HepG2 (cell line): ENCODE measurements around the gene LEPROT. TPM values are rescaled to one million over a fixed set of nuclear protein-coding genes. Genes with fewer than 3 reads are reported as not detected.
"Not testable (repeated sequence)": the region's sequence is repeated elsewhere in the genome, so short reads cannot be mapped to it uniquely, and the experiment has no call there.

Experiments used
- FOXA1 ChIP-seq, 2 experiments: fragments of 450-650 bp in 1 of 2; sonication (generic) in 1 of 2; formaldehyde crosslinking in 1 of 2; IDR thresholded peaks; 2 replicates each; pipeline versions ENCODE4 v1.4.0 to v1.6.1; 2016 to 2020; ENCODE audit warnings: missing genetic modification reagents in 1 of 2
- SOX13 ChIP-seq, 3 experiments: fragments of 450-650 bp in 1 of 3; sonication (generic) in 1 of 3; formaldehyde crosslinking in 1 of 3; IDR thresholded peaks in 2 of 3; conservative IDR thresholded peaks in 1 of 3; 2 replicates each; pipeline versions ENCODE4 v1.5.0 to v1.6.1; 2016 to 2020; ENCODE audit warnings: antibody characterized with exemption in 1 of 3, mild to moderate bottlenecking in 1 of 3, missing compliant biosample characterization in 1 of 3, missing genetic modification reagents in 1 of 3, moderate library complexity in 1 of 3
- SOX5 ChIP-seq: IDR thresholded peaks from 2 replicates; pipeline ENCODE4 v1.6.1; 2016; ENCODE audit warnings: borderline replicate concordance
- TBX2 ChIP-seq: sonication (generic); formaldehyde crosslinking; IDR thresholded peaks from 2 replicates; pipeline ENCODE4 v1.5.0; 2020; ENCODE audit warnings: missing genetic modification reagents, mild to moderate bottlenecking, borderline replicate concordance
- ZMYM4 ChIP-seq: sonication (generic); formaldehyde crosslinking; IDR thresholded peaks from 2 replicates; pipeline ENCODE4 v1.8.1; 2023; ENCODE audit warnings: mild to moderate bottlenecking, missing genetic modification reagents
- polyA plus RNA-seq, 8 experiments: library from polyadenylated mRNA; depleted of rRNA in 3 of 8; stranded (reverse) in 7 of 8; unstranded in 1 of 8; fragments of >200 nt; fragmentation: Illumina TruSeq in 4 of 8; extraction: Trizol in 4 of 8; gene quantifications; 2 replicates each; pipeline versions ENCODE4 v1.2.1 to v1.2.3, GENCODE V29; 2011 to 2016; ENCODE audit warnings: low read depth in 4 of 8, missing spikeins in 1 of 8, mixed read lengths in 1 of 8; ENCODE audit not compliant: insufficient read depth in 1 of 8
- total RNA-seq, 5 experiments: library from RNA; depleted of rRNA; stranded (reverse); fragments of >200 nt; fragmentation: Illumina TruSeq; extraction: Trizol; gene quantifications; 2 replicates each; pipeline ENCODE4 v1.2.3, GENCODE V29; 2016; ENCODE audit warnings: low read depth in 1 of 5
- TF ChIP-seq, protein P1 (sequence below): sonication (generic); formaldehyde crosslinking; conservative IDR thresholded peaks from 2 replicates; pipeline ENCODE4 v1.4.0; 2020; ENCODE audit warnings: mild to moderate bottlenecking, missing genetic modification reagents, moderate library complexity
- TF ChIP-seq, protein P2 (sequence below): sonication (generic); formaldehyde crosslinking; IDR thresholded peaks from 2 replicates; pipeline ENCODE4 v1.4.0; 2020; ENCODE audit warnings: missing genetic modification reagents, borderline replicate concordance

Gene LEPROT
- total and polyA plus RNA-seq, 2 of the 13 experiments (the other 11 are each of a cell fraction or from before 2014, with no cell fraction given) = 36.8 to 51.4 TPM

DNA sequence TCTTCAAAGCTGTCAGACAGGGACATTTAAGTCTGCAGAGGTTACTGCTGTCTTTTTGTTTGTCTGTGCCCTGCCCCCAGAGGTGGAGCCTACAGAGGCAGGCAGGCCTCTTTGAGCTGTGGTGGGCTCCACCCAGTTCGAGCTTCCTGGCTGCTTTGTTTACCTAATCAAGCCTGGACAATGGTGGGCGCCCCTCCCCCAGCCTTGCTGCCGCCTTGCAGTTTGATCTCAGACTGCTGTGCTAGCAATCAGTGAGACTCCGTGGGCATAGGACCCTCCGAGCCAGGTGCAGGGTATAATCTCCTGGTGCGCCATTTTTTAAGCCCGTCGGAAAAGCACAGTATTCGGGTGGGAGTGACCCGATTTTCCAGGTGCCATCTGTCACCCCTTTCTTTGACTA lies 35.2 kb downstream of the LEPROT start (continued):
- TF ChIP-seq ZMYM4 (CRISPR knock-in tag) = peak; percentile 60
- TF ChIP-seq TBX2 (CRISPR knock-in tag) = 0 out of 2 replicates have a peak, but pooled peaks have one; percentile 18
- not testable (repeated sequence) for TF ChIP-seq FOXA1, SOX13 (IDR thresholded peaks at IDR 0.05)
- peak; percentile 52 for TF ChIP-seq FOXA1 (CRISPR knock-in tag; IDR thresholded peaks at IDR 0.05)
- TF ChIP-seq, protein P1, sequence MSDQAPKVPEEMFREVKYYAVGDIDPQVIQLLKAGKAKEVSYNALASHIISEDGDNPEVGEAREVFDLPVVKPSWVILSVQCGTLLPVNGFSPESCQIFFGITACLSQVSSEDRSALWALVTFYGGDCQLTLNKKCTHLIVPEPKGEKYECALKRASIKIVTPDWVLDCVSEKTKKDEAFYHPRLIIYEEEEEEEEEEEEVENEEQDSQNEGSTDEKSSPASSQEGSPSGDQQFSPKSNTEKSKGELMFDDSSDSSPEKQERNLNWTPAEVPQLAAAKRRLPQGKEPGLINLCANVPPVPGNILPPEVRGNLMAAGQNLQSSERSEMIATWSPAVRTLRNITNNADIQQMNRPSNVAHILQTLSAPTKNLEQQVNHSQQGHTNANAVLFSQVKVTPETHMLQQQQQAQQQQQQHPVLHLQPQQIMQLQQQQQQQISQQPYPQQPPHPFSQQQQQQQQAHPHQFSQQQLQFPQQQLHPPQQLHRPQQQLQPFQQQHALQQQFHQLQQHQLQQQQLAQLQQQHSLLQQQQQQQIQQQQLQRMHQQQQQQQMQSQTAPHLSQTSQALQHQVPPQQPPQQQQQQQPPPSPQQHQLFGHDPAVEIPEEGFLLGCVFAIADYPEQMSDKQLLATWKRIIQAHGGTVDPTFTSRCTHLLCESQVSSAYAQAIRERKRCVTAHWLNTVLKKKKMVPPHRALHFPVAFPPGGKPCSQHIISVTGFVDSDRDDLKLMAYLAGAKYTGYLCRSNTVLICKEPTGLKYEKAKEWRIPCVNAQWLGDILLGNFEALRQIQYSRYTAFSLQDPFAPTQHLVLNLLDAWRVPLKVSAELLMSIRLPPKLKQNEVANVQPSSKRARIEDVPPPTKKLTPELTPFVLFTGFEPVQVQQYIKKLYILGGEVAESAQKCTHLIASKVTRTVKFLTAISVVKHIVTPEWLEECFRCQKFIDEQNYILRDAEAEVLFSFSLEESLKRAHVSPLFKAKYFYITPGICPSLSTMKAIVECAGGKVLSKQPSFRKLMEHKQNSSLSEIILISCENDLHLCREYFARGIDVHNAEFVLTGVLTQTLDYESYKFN (CRISPR knock-in tag) = peak; percentile 37
- TF ChIP-seq, protein P2, sequence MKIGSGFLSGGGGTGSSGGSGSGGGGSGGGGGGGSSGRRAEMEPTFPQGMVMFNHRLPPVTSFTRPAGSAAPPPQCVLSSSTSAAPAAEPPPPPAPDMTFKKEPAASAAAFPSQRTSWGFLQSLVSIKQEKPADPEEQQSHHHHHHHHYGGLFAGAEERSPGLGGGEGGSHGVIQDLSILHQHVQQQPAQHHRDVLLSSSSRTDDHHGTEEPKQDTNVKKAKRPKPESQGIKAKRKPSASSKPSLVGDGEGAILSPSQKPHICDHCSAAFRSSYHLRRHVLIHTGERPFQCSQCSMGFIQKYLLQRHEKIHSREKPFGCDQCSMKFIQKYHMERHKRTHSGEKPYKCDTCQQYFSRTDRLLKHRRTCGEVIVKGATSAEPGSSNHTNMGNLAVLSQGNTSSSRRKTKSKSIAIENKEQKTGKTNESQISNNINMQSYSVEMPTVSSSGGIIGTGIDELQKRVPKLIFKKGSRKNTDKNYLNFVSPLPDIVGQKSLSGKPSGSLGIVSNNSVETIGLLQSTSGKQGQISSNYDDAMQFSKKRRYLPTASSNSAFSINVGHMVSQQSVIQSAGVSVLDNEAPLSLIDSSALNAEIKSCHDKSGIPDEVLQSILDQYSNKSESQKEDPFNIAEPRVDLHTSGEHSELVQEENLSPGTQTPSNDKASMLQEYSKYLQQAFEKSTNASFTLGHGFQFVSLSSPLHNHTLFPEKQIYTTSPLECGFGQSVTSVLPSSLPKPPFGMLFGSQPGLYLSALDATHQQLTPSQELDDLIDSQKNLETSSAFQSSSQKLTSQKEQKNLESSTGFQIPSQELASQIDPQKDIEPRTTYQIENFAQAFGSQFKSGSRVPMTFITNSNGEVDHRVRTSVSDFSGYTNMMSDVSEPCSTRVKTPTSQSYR = peak; percentile 90
- TF ChIP-seq SOX13 (CRISPR knock-in tag; conservative IDR thresholded peaks at IDR 0.05 in 1 of 2, IDR thresholded peaks at IDR 0.05 in 1 of 2) = peak in 1 of 2 experiments; percentile 74; a peak in 2 of 4 replicates
- peak; percentile 75 for TF ChIP-seq SOX5 (CRISPR knock-in tag)
